Endometrial microvascular endothelial cells (primary cell): ENCODE results near the gene ACP7. TPM values are rescaled to one million over a fixed set of nuclear protein-coding genes. Genes with fewer than 3 reads are reported as not detected.
"Not testable (repeated sequence)": the region's sequence is repeated elsewhere in the genome, so short reads cannot be mapped to it uniquely, and the experiment has no call there.

Source experiments
- in situ Hi-C: cut with HindIII; loops from 2 replicates; pipeline ENCODE4 v1.10.0; 2017; ENCODE audit warnings: low sequenced_read_pairs, low pct_unique_long_range_greater_than_20kb; ENCODE audit errors: inconsistent ontology term
- total RNA-seq: library from RNA; depleted of rRNA; stranded (reverse); fragments of >200 nt; gene quantifications from one replicate; pipeline ENCODE4 v1.2.3, GENCODE V29; 2015; ENCODE audit errors: inconsistent ontology term

ACP7 gene
- total RNA-seq, 1 donor from 2014 or later, result not detected

DNA sequence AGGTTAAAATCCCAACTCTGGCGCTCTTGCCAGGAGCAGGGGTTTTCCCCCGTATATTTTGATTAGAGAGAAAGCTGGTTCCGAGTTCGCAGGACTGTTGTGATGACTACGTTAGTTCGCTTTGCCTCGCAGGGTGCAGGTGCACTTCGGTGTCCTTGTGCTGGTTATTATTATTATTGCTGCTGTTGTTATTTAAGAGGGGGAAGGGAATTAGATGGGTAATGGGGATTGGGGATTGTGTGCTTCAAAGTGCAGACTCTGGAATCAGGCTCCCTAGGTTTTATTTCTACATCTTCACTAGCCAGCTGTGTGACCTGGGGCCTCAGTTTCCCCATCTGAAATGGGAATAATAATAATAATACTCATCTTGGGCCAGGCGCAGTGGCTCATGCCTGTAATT, 15.2 kb downstream of the ACP7 start:
- in situ Hi-C loops, result no loop called here

GRCh38 chr19:39100500-39101166, 16.5 kb downstream of the ACP7 start:
- in situ Hi-C loops, result no loop called here

- in situ Hi-C loops, result no loop called here
These were observed 19.0 kb downstream of the ACP7 start for GRCh38 chr19:39103151-39103550.

DNA sequence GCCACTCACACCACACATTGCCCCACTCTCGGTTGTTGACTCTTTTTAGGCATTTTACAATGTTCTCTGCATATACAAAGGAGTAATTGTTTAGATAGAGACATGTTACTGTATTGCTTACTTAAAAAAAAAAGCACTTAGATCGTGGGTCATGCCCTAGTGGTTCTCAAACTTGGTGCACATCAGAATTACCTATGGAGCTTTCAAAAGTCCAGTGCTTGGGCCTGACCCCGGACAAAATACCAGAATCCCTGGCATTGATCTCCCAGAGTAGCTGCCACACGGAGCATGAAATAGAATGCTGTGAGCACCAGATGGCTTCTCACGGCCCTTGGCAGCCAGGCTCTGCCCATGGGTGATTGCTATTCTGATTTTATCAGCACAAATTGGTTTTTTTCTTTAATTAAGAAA, 20.0 kb downstream of the ACP7 start:
- in situ Hi-C loops, result no loop called here

DNA sequence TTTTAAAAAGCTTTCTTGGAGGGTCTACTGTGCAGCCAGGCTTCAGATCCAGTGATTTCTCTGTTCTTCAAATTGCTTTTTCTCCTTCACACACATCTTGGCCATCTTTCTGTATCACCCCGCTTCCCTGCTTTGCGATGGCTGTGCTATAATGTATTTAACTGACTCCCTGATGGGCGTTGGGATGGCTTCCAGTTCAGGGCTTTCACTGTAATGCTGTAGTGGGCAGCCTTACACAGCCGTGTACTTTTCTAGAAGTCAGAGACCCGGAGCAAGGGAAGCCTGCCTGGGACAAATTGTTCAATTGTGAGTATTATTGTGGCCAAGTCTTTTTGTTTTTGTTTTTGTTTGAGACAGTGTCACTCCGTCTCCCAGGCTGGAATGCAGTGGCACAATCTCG, 22.0 kb downstream of the ACP7 start:
- in situ Hi-C loops, result no loop called here

DNA sequence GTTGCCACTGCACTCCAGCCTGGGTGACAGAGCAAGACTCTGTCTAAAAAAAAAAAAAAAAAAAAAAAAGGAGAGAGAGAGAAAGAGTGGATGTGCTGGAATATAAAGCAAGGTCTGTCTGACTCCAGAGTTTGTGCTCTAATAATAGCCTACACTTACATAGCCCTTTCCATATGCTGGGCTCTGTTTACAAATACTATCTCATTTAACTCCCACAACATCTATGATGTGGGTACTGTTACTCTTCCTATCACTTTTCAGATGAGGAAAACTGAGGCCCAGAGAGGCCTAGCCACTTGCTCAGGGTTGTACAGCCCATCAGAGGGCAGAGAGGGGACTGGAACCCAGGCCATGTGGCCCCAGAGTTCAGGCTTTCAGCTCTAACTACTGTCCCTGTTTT, 25.5 kb downstream of the ACP7 start:
- in situ Hi-C loops, result no loop called here

- in situ Hi-C loops, result no loop called here
These were observed 26.2 kb downstream of the ACP7 start for GRCh38 chr19:39110263-39110967.

- in situ Hi-C loops, result no loop called here
These were observed 27.5 kb downstream of the ACP7 start for GRCh38 chr19:39111593-39112199.

- in situ Hi-C loops, result no loop called here
These were observed 28.2 kb downstream of the ACP7 start for GRCh38 chr19:39112338-39112890.

DNA sequence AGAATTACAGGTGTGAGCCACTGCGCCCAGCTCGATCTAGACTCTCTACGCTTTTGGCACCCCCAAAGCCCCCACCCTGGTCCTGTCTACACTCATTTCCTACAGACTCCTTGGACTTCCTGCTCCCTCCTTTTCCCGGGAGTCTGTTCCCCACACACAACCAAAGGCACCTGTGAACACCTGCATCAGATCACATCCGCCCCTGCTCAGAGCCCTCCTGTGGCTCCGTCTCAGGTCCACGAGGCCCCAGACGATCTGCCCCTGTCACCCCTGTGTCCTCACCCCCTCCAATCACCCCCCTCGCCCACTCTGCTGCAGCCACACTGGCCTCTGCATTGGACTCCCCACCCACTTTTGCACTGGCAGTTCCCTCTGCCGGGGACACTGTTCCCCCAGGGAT, 29.0 kb downstream of the ACP7 start:
- in situ Hi-C loops, result no loop called here

- in situ Hi-C loops, result no loop called here
These were observed 31.1 kb downstream of the ACP7 start for GRCh38 chr19:39115105-39115847.

- in situ Hi-C loops, result not testable (repeated sequence)
These were observed 32.9 kb downstream of the ACP7 start for GRCh38 chr19:39117023-39117422.

DNA sequence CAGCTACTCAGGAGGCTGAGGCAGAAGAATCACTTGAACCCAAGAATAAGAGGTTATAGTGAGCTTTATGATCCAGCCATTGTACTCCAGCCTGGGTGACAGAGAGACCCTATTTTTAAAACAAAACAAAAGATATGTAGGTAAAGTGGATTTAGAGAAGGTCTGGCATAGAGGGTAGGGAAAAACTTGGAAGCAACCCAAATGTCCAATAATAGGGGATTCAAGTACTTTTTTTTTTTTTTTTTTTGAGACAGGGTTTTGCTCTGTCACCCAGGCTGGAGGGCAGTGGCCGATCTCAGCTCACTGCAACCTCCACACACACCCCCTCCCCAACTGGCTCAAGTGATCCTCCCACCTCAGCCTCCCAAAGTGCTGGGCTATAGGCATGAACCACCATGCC, 35.7 kb downstream of the ACP7 start:
- in situ Hi-C loops, result no loop called here

DNA sequence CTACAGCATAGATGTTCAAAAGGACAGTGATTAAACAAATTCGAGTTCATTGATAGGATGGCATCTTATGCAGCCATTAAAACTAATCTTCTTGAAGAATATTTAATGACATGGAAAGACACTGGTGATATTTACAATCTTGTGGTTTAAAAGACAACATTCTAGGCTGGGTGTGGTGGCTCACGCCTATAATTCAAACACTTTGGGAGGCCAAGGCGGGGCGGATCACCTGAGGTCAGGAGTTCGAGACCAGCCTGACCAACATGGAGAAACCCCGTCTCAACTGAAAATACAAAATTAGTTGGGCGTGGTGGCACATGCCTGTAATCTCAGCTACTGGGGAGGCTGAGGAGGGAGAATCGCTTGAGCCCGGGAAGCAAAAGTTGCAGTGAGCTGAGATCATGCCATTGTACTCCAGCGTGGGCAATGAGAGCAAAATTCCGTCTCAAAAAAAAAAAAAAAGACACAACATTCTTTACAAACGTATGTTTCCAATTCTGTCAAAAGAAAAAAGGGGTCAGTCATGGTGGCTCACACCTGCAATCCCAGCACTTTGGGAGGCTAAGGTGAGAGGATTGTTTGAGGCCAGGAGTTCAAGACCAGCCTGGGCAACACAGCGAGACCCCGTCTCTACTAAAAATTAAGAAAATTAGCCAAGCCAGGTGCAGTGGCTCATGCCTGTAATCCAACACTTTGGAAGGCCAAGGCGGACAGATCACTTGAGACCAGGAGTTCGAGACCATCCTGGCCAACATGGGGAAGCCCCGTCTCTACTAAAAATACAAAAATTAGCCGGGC, 39.0 kb downstream of the ACP7 start:
- in situ Hi-C loops, result no loop called here

DNA sequence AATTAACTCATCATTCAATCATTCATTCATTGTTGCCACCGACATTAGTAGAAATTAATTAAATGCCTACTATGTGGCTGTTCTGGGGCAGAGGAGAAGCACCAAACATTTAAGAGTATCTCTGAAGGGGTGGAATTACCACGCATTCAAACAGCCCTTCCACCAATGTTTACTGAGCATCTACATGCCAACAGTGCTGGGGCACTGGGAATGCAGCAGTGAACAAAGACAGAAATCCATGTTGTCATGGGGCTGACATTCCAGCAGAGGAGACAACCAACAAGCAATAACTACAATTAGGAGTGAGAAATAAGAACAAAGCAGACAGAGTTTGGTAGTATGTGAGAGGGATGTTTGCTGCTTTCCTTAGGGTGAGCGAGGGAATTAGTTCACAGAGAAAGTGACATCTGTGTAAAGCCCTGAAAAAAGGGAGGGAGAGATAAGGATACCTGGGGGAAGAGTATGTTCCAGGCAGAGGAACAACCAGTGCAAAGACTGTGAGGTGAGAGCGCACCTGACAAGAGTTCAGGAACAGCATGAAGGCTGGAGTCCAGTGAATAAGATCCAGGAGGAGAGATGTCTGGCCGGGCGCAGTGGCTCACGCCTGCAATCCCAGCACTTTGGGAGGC, 40.1 kb downstream of the ACP7 start:
- in situ Hi-C loops, result no loop called here

- in situ Hi-C loops, result no loop called here
These were observed 41.0 kb downstream of the ACP7 start for GRCh38 chr19:39125199-39125553.

DNA sequence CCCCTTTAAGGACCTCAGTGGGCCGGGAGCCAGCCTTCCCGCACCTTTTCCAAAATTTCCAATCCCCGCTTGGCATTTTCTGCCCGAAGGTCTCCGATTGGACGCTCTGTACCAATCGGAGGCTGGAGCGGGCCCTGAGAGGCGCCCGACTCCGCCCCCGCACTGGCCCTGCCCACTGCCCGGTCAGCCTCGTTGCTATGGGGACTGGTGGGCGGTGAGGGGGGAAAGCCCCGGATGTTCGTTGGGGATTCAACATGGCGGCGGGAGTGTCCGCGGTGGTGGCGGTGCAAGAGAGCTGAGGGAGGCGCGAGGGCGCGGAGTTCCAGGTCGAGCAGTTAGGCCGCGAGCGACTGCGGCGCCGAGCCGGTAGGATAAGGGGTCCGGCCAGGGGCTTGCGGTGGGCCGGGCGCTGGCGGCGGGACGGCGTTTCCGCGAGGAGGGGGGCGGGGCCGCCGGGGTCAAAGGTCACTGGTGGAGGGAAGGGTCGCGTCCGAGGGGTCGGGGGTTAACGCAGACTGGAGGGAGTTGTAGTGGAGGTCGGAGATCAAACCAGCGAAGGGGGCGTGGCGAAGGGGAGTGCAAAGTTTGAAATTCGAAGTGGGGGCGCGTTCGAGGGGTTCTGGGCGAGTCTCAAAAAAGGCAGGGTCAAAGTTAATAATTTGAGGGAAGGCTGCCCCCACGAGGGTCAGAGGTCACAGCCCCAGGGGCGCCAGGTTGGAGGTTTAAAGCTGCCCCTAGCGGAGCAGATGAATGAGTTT, 41.6 kb downstream of the ACP7 start, which contains the start of gene PAK4:
TSS of gene PAK4 (plus strand) at position 233 of the 758 bp plus-strand sequence. CDS start 43,768 bp downstream, outside the sequence.
- in situ Hi-C loops, result no loop called here
